ENCODE measurements around the gene PTF1A.

The PTF1A gene

DNA sequence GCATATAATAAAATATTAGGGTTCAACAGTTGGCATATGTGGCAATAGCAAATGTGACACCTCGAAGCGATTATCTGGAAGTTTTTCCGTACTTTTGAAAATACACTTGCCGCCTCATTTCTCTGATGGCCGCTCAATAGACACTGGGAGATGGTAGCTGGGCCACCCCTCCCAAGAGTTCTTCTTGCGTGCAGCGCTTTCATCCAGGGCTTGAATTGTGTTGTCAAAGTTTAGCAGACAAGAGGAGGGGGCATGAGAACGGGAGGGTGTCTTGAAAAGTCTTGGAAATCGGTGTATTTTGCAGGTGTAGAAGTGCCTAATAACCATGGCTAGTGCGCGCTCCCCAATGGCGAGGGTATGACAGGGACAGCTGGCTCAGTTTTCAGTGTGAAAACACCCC, 8.5 kb downstream of the PTF1A start:
- H3K9ac ChIP-seq: no peak overlapping the region
- no peaks in the 10 kb centered on the region for H3K4me1 ChIP-seq (ENCODE audit: low read depth, poor library complexity, severe bottlenecking)
- no peak overlapping the region for H2AFZ ChIP-seq (ENCODE audit: low read depth)
- H3K4me2 ChIP-seq: no peak overlapping the region
- H4K20me1 ChIP-seq (ENCODE audit: insufficient read depth): no peaks in the 10 kb centered on the region
- H3K4me3 ChIP-seq (IDR thresholded peaks at IDR 0.05; ENCODE audit: insufficient read depth, low read depth, low read length): no peak overlapping the region
- no peaks in the 10 kb centered on the region for H3K27me3 ChIP-seq (ENCODE audit: insufficient read depth, low read depth)
- H3K79me2 ChIP-seq (ENCODE audit: insufficient read depth, low read depth): no peaks in the 10 kb centered on the region
- TF ChIP-seq, protein P1, sequence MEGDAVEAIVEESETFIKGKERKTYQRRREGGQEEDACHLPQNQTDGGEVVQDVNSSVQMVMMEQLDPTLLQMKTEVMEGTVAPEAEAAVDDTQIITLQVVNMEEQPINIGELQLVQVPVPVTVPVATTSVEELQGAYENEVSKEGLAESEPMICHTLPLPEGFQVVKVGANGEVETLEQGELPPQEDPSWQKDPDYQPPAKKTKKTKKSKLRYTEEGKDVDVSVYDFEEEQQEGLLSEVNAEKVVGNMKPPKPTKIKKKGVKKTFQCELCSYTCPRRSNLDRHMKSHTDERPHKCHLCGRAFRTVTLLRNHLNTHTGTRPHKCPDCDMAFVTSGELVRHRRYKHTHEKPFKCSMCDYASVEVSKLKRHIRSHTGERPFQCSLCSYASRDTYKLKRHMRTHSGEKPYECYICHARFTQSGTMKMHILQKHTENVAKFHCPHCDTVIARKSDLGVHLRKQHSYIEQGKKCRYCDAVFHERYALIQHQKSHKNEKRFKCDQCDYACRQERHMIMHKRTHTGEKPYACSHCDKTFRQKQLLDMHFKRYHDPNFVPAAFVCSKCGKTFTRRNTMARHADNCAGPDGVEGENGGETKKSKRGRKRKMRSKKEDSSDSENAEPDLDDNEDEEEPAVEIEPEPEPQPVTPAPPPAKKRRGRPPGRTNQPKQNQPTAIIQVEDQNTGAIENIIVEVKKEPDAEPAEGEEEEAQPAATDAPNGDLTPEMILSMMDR (conservative IDR thresholded peaks at IDR 0.05; ENCODE audit: low read depth, low read length): no peak
- no peaks in the 10 kb centered on the region for H3K36me3 ChIP-seq (ENCODE audit: insufficient read depth)
- H3K27ac ChIP-seq: no peak overlapping the region

DNA sequence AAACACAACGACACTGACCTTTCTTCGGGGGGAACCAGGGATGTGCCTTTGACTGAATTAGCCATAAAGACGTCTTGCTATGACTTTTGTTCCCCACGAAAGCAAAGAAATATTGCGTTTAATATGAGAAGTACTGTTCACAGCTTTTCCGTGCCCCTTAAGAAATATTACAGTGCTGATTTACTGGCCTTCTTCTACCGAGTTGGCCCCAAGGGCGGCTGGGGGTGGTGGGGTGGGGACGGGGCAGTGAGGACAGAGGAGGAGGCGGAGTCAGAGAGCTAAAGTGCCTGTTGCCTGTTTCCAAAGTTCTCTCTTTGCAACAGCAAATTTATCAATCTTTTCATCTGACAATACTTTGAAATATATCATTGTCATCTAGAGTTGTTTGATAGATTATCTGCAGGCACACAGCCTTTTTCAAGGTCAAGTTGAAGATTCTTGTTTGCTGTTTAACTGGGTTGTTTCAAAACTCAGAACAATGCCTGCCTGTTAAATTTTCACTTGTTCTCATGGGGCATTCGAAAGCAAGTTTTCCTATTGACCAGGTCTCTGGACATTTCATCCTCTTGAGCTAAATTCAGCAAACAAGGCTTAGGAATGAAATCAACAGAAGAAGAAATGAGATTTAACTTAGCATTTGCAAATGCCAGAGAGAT, 9.0 kb downstream of the PTF1A start:
- Histone ChIP-seq H3K27ac (no peak overlapping the region), H3K4me2 (no peak overlapping the region), H3K27me3 (ENCODE audit: insufficient read depth, low read depth) (no peaks in the 10 kb centered on the region), H3K9ac (no peak overlapping the region), H2AFZ (ENCODE audit: low read depth) (no peak overlapping the region), H3K4me1 (ENCODE audit: low read depth, poor library complexity, severe bottlenecking) (no peaks in the 10 kb centered on the region), H3K4me3 (IDR thresholded peaks at IDR 0.05; ENCODE audit: insufficient read depth, low read depth, low read length) (no peak overlapping the region), H3K79me2 (ENCODE audit: insufficient read depth, low read depth) (no peaks in the 10 kb centered on the region), H4K20me1 (ENCODE audit: insufficient read depth) (no peaks in the 10 kb centered on the region), H3K36me3 (ENCODE audit: insufficient read depth) (no peaks in the 10 kb centered on the region)
- TF ChIP-seq, protein P1 (conservative IDR thresholded peaks at IDR 0.05; ENCODE audit: low read depth, low read length): no peak

DNA sequence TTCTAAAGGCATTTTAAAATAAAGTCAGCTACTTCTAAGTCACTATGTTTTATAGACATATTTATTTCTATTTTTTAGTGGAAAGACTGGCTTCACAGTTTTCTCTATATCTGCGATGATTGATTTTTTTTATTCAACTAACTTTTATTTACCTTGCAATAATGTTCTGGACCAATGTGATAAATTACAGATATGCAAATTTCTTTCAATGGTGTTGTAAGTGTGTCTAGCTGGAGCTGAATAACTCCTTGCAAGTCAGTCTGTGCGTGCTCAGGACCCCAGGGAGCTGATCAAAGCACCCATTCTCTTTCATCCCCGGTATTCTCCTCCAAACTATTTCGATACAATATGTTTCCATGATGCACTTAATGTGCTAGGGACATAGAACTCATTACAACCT, 9.7 kb downstream of the PTF1A start:
- H3K27me3 ChIP-seq (ENCODE audit: insufficient read depth, low read depth): no peaks in the 10 kb centered on the region
- no peak overlapping the region for H3K4me2 ChIP-seq

DNA sequence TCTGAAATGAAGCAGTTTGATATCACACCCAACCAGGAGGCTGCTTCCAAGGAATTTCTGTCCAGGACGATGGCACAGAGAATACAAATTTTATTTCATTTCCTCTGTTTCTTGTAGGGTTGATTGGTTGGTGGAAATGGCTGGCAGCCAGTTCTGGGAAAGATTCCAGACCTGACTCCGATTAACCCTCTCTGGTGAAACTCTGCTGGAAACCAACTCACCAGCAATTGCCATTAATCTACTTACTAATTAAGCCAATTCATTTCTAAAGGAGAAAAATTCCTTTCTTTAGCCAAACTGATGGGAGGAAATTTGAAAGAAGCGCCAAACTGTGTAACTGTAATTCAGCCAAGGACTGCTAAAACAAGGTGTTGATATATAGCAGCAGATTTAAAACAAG, 10.7 kb downstream of the PTF1A start:
- no peak overlapping the region for H3K4me2 ChIP-seq
- no peaks in the 10 kb centered on the region for H4K20me1 ChIP-seq (ENCODE audit: insufficient read depth)
- H3K79me2 ChIP-seq (ENCODE audit: insufficient read depth, low read depth): no peaks in the 10 kb centered on the region
- no peak overlapping the region for H3K9ac ChIP-seq
- no peak overlapping the region for H3K27ac ChIP-seq
- no peaks in the 10 kb centered on the region for H3K27me3 ChIP-seq (ENCODE audit: insufficient read depth, low read depth)
- no peak overlapping the region for H3K4me3 ChIP-seq (IDR thresholded peaks at IDR 0.05; ENCODE audit: insufficient read depth, low read depth, low read length)
- TF ChIP-seq, protein P1 (conservative IDR thresholded peaks at IDR 0.05; ENCODE audit: low read depth, low read length): no peak
- H3K4me1 ChIP-seq (ENCODE audit: low read depth, poor library complexity, severe bottlenecking): no peaks in the 10 kb centered on the region
- H3K36me3 ChIP-seq (ENCODE audit: insufficient read depth): no peaks in the 10 kb centered on the region
- no peak overlapping the region for H2AFZ ChIP-seq (ENCODE audit: low read depth)

More for the DNA sequence above, 9.7 kb downstream of the PTF1A start:
- TF ChIP-seq, protein P1 (conservative IDR thresholded peaks at IDR 0.05; ENCODE audit: low read depth, low read length): no peak
- H3K9ac ChIP-seq: no peak overlapping the region
- no peaks in the 10 kb centered on the region for H3K79me2 ChIP-seq (ENCODE audit: insufficient read depth, low read depth)
- no peak overlapping the region for H2AFZ ChIP-seq (ENCODE audit: low read depth)
- no peak overlapping the region for H3K4me3 ChIP-seq (IDR thresholded peaks at IDR 0.05; ENCODE audit: insufficient read depth, low read depth, low read length)
- H4K20me1 ChIP-seq (ENCODE audit: insufficient read depth): no peaks in the 10 kb centered on the region
- H3K27ac ChIP-seq: no peak overlapping the region
- no peaks in the 10 kb centered on the region for H3K4me1 ChIP-seq (ENCODE audit: low read depth, poor library complexity, severe bottlenecking)
- no peaks in the 10 kb centered on the region for H3K36me3 ChIP-seq (ENCODE audit: insufficient read depth)
